Femur (tissue), 1 donor: ENCODE measurements around the gene MDGA2.
"Not testable (repeated sequence)": the region's sequence is repeated elsewhere in the genome, so short reads cannot be mapped to it uniquely, and the experiment has no call there.

Experiments
- DNase-seq: peaks from one replicate; pipeline ENCODE4 v3.0.0-alpha.2; 2017

Gene MDGA2

DNA sequence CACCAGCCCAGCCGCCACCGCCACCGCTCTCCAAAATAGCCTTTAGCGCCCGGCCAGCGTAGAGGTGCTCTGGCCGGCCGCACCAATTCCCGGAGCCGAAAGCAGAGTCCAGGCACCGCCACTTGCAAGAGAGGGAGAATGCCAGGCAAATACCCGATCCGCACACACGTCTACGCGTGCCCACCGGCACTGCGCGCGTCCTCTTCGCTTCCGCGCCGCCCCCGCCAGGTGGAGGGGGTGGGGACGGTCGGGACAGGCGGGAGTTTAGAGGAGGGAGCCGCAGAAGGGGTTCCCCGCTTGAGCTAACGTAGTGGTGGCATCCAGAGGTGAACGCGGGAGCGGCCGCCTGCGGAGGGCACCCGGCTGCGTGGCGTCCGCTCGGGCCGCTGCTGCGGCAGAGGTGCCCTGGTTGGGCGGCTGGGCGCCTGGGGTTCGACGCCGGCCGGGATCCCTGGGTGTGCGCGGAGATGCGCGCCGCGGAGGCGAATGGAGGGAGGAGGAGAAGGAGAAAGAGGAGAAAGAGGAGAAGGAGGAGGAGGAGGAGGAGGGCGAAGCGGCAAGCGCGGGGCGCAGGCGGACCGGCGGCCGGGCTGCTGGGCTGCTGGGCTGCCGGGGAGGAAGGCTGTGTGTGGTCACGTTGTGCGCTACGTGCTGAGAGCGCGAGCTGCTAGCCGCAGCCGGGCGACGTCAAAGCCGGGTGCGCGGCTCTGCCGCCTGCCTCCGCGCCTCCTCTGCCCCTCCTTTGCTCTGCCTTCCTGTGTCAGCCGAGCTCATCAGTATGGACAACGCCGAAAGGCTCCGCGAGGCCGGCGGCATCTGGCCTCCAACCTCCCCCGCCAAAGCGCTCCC lies at the start of gene MDGA2:
Gene MDGA2, minus strand, starts transcription at position 140 of the 849 bp plus-strand sequence.
- peak; percentile 36 for DNase-seq

DNA sequence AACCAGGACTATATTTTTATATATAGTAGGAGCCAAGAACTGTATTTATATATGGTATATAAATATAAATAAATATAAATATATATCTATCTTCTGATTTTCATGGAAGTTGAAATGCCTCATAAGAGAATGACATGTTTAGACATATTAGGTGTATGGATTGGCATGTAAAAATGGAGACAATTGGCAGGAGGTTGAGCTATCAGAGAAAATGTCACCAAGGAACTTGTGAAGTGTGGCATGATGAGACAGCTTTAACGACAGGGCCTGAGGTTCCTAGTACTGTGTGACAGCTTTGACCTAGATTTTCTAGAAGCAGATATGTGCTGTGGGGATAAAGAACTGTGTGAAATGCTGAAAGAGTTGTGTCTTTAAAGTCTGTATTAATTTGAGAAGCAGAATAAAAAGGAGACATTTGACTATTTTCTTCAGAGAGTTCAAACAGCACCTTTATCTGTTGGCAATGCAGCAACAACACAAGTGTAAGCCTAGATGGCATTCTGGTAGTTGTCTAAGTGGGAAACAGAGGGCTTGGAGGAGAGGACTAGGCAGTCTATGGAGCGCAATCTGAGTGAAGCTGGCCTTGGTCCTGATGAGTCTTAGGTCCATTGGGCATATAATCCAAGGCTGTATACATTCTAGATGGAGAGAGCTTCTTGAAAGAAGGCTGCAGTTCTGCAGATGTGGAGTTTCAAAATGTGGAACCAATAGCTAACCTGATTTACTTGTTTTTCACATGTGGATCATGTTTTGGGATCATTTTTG lies 47.7 kb upstream of the MDGA2 start:
- no peak for DNase-seq

DNA sequence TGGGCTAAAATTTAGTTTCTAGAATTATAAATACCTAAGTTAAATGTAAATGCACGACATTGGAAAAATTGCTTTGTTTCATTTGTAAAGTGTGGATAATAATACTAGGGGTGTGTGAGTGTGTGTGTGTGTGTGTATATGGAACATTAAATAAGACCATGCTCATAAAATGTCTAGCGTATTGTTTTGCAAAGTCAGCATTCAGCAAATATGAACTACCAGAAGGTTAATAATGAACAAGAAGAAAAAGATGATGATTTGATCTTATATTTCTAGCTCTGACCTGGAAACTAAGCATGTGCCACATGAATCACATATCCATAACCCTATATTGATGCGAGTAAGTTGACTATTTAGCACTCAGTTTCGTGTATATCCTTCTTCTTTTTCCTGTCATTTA lies 44.9 kb upstream of the MDGA2 start:
- no peak for DNase-seq

DNA sequence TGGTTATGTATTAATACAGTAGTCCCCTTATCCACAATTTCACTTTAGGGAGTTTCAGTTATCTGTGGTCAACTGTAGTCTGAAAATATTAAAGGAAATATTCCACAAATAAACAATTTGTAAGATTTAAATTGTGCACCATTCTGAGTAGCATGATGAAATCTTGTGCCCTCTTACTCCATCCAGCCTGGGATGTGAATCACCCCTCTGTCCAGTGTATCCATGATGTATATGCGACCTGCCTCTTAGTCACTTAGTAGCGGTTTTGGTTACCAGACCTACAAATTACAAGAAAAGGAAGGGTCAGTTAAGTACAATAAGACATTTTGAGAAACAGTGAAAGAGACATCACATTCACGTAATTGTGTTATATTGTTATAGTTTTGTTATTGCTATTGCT lies 39.9 kb upstream of the MDGA2 start:
- DNase-seq, result no peak

DNA sequence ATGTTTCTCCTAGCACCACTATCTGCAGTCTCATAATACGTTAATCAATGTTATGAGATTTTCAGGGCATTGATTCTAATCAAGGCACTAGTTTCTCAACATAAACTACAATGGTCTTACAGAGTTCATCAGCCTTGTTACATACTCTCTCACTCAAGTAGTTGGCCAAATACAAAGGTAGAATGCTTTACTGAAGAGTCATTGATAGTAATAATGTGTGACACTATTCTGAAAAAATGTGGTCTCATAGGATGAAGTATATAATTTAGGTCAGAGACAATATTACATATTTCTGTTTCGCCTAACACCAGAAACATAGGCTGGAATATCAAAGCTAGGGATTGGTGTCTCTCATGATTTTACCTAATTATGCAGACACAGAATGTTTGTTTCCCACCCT lies 35.2 kb upstream of the MDGA2 start:
- DNase-seq, result no peak

DNA sequence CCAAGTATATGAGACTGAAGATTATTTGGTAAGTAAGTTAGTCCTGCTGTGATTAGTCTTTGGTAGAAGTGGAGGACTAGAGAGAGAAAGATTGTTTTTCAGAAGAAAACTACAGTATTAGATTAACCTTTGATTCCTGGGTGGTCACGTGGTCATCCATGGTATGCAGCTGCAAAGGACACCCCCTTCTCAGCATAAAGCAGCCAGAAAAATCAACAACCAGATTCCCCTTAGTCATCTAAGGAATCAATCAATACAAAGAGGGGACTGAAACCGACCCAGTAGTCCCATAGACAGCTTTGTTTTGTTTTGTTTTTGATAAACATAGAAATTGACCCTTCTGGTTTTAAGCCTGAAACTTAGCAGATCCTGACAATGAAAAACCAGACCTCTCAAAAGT lies 30.3 kb upstream of the MDGA2 start:
- no peak for DNase-seq

DNA sequence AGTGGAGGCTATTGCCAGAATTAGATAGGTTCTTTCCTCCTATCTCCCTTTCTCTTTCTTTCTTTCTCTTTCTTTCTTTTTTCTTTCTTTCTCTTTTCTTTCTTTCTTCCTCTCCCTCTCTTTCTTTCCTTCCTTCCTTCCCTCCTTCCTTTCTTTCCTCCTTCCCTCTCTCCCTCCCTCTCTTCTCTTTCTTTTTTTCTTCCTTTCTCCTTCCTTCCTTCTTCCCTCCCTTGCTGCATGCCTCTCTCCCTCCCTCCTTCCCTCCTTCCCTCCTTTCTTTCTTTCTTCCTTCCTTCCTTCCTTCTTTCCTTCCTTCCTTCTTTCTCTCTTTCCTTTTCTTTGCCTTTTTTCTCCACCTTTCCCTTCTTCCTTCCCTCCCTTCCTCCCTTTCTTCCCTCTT lies 16.4 kb upstream of the MDGA2 start:
- no peak for DNase-seq

DNA sequence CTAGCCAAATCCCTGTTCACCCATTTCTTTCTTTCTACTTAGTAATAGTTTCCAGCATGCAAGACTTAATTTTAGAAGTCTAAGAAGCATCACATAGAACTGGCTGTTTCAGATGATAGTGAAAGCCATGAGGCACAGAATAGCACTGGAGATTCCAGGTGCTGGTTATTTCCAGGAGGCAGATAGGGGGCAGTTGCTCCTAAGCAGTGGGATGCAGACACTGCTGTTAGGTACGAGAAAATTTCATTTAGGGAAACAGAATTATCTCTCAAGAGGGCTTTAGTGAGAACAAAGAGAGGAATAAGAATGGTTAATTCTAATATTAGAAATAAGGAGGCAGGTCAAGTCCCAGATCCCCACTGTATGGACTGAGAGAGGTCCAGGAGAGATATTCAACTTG lies 3.6 kb upstream of the MDGA2 start:
- DNase-seq, result no peak

- DNase-seq, result no peak
Observed at GRCh38 chr14:47678157-47678556, 2.8 kb upstream of the MDGA2 start.

DNA sequence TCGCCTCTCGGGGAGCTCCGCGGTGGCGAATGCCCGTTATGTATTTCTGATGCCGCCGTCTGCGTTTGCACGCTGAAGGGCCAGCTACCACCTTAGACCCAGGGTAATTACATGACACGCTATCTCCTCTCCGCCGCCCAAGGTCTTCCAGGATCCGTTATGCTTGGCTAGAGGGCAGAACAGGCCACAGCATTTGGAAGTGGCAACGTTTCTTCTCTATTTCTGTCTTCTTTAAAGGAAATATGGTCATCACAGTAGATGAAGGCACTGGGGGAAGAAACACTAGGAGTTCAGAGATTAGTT lies 861 bp upstream of the MDGA2 start:
- no peak for DNase-seq

- peak; percentile 29 for DNase-seq
Observed at GRCh38 chr14:47674543-47675465, 601 bp downstream of the MDGA2 start.

DNA sequence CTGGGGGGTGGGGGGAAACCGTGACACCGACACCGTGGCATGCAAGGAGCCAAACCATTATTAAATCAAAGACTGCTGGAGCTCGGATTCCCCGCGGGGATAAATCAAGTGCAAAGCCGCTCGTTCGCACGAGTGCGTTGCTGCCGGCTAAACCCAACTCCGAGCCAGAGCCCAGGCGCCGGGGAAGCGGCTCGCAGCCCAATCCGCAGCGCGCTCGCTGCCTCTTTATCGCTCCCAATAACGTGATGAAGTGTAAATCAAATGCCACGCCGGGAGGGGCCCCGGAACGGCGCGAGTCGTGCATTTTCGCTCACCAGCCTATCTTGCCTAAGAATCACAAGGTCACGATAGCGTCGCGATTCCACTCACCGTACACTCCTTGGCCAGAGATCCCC lies 1.3 kb downstream of the MDGA2 start:
- DNase-seq, result no peak

DNA sequence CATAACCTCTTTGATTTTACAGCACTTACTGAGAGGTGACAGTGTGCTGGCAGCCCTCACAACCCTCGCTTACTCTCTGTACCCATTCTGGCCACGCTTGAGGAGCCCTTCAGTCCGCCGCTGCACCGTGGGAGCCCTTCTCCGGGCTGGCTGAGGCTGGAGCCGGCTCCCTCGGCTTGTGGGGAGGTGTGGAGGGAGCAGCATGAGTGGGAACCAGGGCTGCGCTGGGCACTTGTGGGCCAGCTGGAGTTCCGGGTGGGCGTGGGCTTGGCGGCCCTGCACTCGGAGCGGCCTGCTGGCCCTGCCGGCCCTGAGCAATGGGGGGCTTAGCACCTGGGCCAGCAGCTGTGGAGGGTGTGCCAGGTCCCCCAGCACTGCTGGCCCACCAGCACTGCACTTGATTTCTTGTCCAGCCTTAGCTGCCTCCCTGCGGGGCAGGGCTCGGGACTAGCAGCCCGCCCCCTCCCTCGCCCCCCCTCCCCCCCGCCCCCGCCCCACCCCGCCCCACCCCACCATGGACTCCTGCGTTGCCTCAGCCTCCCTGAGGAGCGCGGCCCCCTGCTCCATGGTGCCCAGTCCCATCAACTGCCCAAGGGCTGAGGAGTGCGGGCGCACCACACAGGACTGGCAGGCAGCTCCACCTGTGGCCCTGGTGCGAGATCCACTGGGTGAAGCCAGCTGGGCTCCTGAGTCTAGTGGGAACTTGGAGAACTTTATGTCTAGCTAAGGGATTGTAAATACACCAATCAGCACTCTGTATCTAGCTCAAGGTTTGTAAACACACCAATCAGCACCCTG lies 9.9 kb downstream of the MDGA2 start:
- DNase-seq, result no peak

GRCh38 chr14:47662466-47662865 lies 12.9 kb downstream of the MDGA2 start:
- DNase-seq, result no peak

DNA sequence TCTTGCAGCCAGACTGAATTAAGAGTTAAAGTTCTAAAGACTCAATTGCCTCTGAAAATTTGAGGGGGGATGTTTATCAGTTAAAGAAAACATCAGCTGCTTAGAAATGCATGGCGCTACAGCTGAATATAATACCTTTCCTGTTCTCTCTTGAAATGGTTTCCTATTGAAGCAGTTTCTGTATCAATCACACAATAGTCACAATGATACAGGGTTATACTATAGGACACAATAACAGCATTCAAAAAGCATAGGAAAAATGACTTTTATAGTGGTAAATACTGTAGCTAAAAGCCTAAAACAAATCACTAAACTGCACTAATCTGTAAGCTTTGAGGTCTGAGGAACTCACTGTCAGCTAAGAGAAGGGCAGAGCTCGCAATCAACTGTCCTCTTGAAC lies 15.2 kb downstream of the MDGA2 start:
- DNase-seq, result no peak

DNA sequence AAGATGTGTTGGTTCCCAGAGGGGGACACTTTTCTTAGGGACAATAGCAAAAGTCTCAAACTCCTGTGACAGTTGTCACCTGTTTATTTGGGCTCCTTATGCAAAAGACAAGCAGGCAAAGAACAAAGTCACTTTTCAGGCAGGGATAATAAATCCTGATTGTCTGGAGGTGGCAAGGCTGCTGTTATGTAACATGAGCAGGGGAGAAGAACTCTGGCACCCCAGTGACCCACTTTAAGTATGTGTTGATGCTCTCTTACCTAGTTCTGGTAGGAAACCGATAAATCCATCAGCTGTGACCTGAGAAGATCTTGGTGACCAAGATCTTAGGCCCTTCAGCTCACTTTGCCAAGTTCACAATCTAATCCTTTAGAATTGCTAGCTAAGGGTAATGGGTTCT lies 17.4 kb downstream of the MDGA2 start:
- no peak for DNase-seq

GRCh38 chr14:47657143-47657542 lies 18.3 kb downstream of the MDGA2 start:
- no peak for DNase-seq

- DNase-seq, result no peak
Observed at GRCh38 chr14:47651337-47651736, 24.1 kb downstream of the MDGA2 start.

- no peak for DNase-seq
Observed at GRCh38 chr14:47637753-47638152, 37.7 kb downstream of the MDGA2 start.

GRCh38 chr14:47626151-47627035 lies 49.0 kb downstream of the MDGA2 start:
- no peak for DNase-seq

DNA sequence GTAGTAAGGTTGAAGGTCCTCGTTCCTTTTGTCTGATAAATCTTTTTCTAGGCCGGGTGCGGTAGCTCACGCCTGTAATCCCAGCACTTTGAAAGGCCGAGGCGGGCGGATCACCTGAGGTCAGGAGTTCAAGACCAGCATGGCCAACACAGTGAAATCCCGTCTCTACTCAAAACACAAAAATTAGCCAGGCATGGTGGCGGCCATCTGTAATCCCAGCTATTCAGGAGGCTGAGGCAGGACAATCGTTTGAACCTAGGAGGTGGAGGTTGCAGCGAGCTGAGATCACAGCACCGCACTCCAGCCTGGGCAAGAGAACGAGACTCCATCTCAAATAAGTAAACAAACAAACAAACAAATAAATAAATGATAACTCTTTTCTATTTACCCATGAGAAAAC lies 51.3 kb downstream of the MDGA2 start:
- DNase-seq, result not testable (repeated sequence)

DNA sequence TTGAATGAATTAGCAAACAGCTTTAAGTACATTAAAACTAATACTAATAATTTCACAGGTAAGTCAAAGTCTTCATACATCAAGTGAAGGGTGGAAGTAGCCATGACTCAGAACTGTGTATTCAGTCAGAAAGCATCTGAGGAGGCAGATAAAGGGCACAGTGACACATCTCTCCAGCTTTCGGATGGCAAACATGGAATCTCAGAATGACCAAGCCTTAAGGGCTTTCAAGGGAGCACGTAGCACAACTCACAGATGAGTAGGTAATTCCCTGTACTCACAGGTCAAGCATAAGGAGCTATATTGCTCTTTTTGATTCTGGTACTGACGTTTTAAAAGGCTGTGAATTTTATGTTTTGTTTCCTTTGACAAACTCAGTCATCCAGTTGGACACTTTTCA lies 56.0 kb downstream of the MDGA2 start:
- DNase-seq, result no peak
